Mesenchymal stem cell (in vitro differentiated cells and primary cell): ENCODE data around the gene CLCN5.
"Not testable (repeated sequence)": the region's sequence is repeated elsewhere in the genome, so short reads cannot be mapped to it uniquely, and the experiment has no call there.

Experiments used
- DNase-seq: peaks from one replicate; pipeline ENCODE4 v3.0.0-alpha.2; 2013
- H2AFZ ChIP-seq: one replicate; pipeline ENCODE4 v1.6.1; 2013; ENCODE audit warnings: low read depth, mild to moderate bottlenecking, control low read depth, inconsistent platforms, low read length, moderate library complexity
- H2AK5ac ChIP-seq: 2 replicates; pipeline ENCODE4 v1.6.1; 2013; ENCODE audit warnings: low read length, moderate library complexity, mild to moderate bottlenecking, inconsistent platforms; ENCODE audit not compliant: severe bottlenecking
- H2BK120ac ChIP-seq: one replicate; pipeline ENCODE4 v1.6.1; 2013; ENCODE audit warnings: low read depth, mild to moderate bottlenecking, inconsistent platforms, low read length, moderate library complexity
- H2BK12ac ChIP-seq, 2 experiments: one replicate each; pipeline ENCODE4 v1.6.1; 2013; ENCODE audit warnings: inconsistent platforms in 2 of 2, low read length in 2 of 2, mild to moderate bottlenecking in 2 of 2, moderate library complexity in 2 of 2, control low read depth in 1 of 2
- H2BK15ac ChIP-seq: one replicate; pipeline ENCODE4 v1.6.1; 2013; ENCODE audit warnings: mild to moderate bottlenecking, low read depth, inconsistent platforms; ENCODE audit not compliant: poor library complexity, severe bottlenecking
- H2BK5ac ChIP-seq: 2 replicates; pipeline ENCODE4 v1.6.1; 2013; ENCODE audit warnings: low read depth, mild to moderate bottlenecking, low read length, control low read depth, inconsistent platforms; ENCODE audit not compliant: poor library complexity, severe bottlenecking
- H3K14ac ChIP-seq, 2 experiments: one replicate each; pipeline ENCODE4 v1.6.1; 2013; ENCODE audit warnings: inconsistent platforms in 2 of 2, low read length in 2 of 2, control low read depth in 1 of 2, mild to moderate bottlenecking in 1 of 2, moderate library complexity in 1 of 2
- H3K18ac ChIP-seq, 2 experiments: one replicate each; pipeline ENCODE4 v1.6.1; 2013; ENCODE audit warnings: inconsistent platforms in 2 of 2, low read length in 2 of 2, control low read depth in 1 of 2, low read depth in 1 of 2, mild to moderate bottlenecking in 1 of 2
- H3K23ac ChIP-seq, 2 experiments: one replicate each; pipeline ENCODE4 v1.6.1; 2013; ENCODE audit warnings: inconsistent platforms in 2 of 2, low read length in 2 of 2, mild to moderate bottlenecking in 2 of 2, moderate library complexity in 2 of 2, control low read depth in 1 of 2
- H3K27ac ChIP-seq: 2 replicates; pipeline ENCODE4 v1.5.1; 2013; ENCODE audit warnings: mild to moderate bottlenecking, moderate library complexity, low read length, control low read depth, inconsistent platforms; ENCODE audit not compliant: poor library complexity, severe bottlenecking
- H3K27me3 ChIP-seq, 2 experiments: 2 replicates each; pipeline versions ENCODE4 v1.6.1 to v1.7.0; 2013; ENCODE audit warnings: low read length in 2 of 2, mild to moderate bottlenecking in 2 of 2, moderate library complexity in 2 of 2, control low read depth in 1 of 2, inconsistent platforms in 1 of 2; ENCODE audit not compliant: control insufficient read depth in 1 of 2, insufficient read depth in 1 of 2
- H3K36me3 ChIP-seq, 2 experiments: 2 replicates each; pipeline versions ENCODE4 v1.6.1 to v1.7.0; 2013; ENCODE audit warnings: low read length in 2 of 2, control low read depth in 1 of 2, inconsistent platforms in 1 of 2, low read depth in 1 of 2, mild to moderate bottlenecking in 1 of 2; ENCODE audit not compliant: insufficient read depth in 2 of 2, control insufficient read depth in 1 of 2
- H3K4ac ChIP-seq, 2 experiments: one replicate each; pipeline ENCODE4 v1.6.1; 2013; ENCODE audit warnings: inconsistent platforms in 2 of 2, low read length in 2 of 2, mild to moderate bottlenecking in 2 of 2, moderate library complexity in 2 of 2, control low read depth in 1 of 2, low read depth in 1 of 2
- H3K4me1 ChIP-seq: 2 replicates; pipeline ENCODE4 v1.6.1; 2013; ENCODE audit warnings: low read depth, low read length, control low read depth; ENCODE audit not compliant: control insufficient read depth, insufficient read depth
- H3K4me2 ChIP-seq: 2 replicates; pipeline ENCODE4 v1.6.1; 2013; ENCODE audit warnings: low read length, mild to moderate bottlenecking, inconsistent platforms; ENCODE audit not compliant: poor library complexity, severe bottlenecking
- H3K4me3 ChIP-seq, 2 experiments: 2 replicates each; pipeline versions ENCODE4 v1.5.1 to v1.7.0; 2013; ENCODE audit warnings: low read length in 2 of 2, mild to moderate bottlenecking in 2 of 2, control low read depth in 1 of 2, low read depth in 1 of 2; ENCODE audit not compliant: insufficient read depth in 1 of 2
- H3K79me1 ChIP-seq: replicated peaks from 2 replicates; pipeline ENCODE4 v1.6.1; 2013; ENCODE audit warnings: mild to moderate bottlenecking, control low read depth, low read length, inconsistent platforms; ENCODE audit not compliant: poor library complexity, severe bottlenecking
- H3K9ac ChIP-seq: 2 replicates; pipeline ENCODE4 v1.7.0; 2013; ENCODE audit warnings: mild to moderate bottlenecking, low read length, moderate library complexity
- H3K9me3 ChIP-seq: 2 replicates; pipeline ENCODE4 v1.7.0; 2013; ENCODE audit warnings: mild to moderate bottlenecking, low read length; ENCODE audit not compliant: control insufficient read depth
- H4K8ac ChIP-seq: one replicate; pipeline ENCODE4 v1.6.1; 2013; ENCODE audit warnings: inconsistent platforms, mild to moderate bottlenecking, low read length, moderate library complexity
- H4K91ac ChIP-seq: one replicate; pipeline ENCODE4 v1.6.1; 2013; ENCODE audit warnings: mild to moderate bottlenecking, low read length, inconsistent platforms
- WGBS: methylation state at CpG from one replicate; pipeline ENCODE4 v1.1.7; 2013; ENCODE audit warnings: mixed read lengths; 5-methylcytosine and 5-hydroxymethylcytosine counted together

CLCN5 gene

GRCh38 chrX:50003467-50003866 lies 81.1 kb downstream of the CLCN5 start:
- H3K36me3 ChIP-seq = no peaks in the 10 kb centered on the region
- H3K4ac ChIP-seq = no peak overlapping the region
- no peaks in the 10 kb centered on the region for H3K4me1 ChIP-seq
- H2BK12ac ChIP-seq = no peak overlapping the region
- no peak overlapping the region for H3K18ac ChIP-seq
- 100% methylated on average over 1 of the region's 4 CpGs for WGBS
- no peak overlapping the region for H2AK5ac ChIP-seq
- H2BK5ac ChIP-seq = no peak overlapping the region
- no peaks in the 10 kb centered on the region for H3K9me3 ChIP-seq
- H2BK15ac ChIP-seq = no peak overlapping the region
- no peak overlapping the region for H2BK120ac ChIP-seq
- no peak overlapping the region for H3K14ac ChIP-seq
- DNase-seq = no peak
- H3K4me3 ChIP-seq = no peak overlapping the region
- no peak overlapping the region for H3K27ac ChIP-seq
- H3K79me1 ChIP-seq = no peaks in the 10 kb centered on the region
- no peak overlapping the region for H3K4me2 ChIP-seq
- no peak overlapping the region for H2AFZ ChIP-seq
- H3K9ac ChIP-seq = no peak overlapping the region
- H3K27me3 ChIP-seq = peaks cover 0 to 24% of the 10 kb centered on the region in 2 experiments
- no peak overlapping the region for H3K23ac ChIP-seq
- H4K91ac ChIP-seq = no peak overlapping the region
- no peak overlapping the region for H4K8ac ChIP-seq

GRCh38 chrX:50003927-50004326 lies 81.5 kb downstream of the CLCN5 start:
- 13% methylated on average over 1 of the region's 2 CpGs for WGBS
- Histone ChIP-seq H2AK5ac (no peak overlapping the region), H4K8ac (no peak overlapping the region), H3K4me3 (no peak overlapping the region), H2BK15ac (no peak overlapping the region), H3K27me3 (peaks cover 0 to 25% of the 10 kb centered on the region in 2 experiments), H2BK5ac (no peak overlapping the region), H3K9me3 (no peaks in the 10 kb centered on the region), H3K27ac (no peak overlapping the region), H3K4me2 (no peak overlapping the region), H3K4ac (no peak overlapping the region), H3K36me3 (no peaks in the 10 kb centered on the region), H4K91ac (no peak overlapping the region), H3K4me1 (no peaks in the 10 kb centered on the region), H2BK12ac (no peak overlapping the region), H3K79me1 (no peaks in the 10 kb centered on the region), H3K18ac (no peak overlapping the region), H2AFZ (no peak overlapping the region), H3K23ac (no peak overlapping the region), H3K14ac (no peak overlapping the region), H3K9ac (no peak overlapping the region), H2BK120ac (no peak overlapping the region)
- no peak for DNase-seq

- H2BK15ac ChIP-seq, H3K27me3 ChIP-seq, H3K4me2 ChIP-seq, H3K18ac ChIP-seq, H2AK5ac ChIP-seq, H3K36me3 ChIP-seq, H3K14ac ChIP-seq, H3K9me3 ChIP-seq, H2BK12ac ChIP-seq, H3K9ac ChIP-seq, H3K23ac ChIP-seq, H3K79me1 ChIP-seq, H3K4me3 ChIP-seq, H3K4me1 ChIP-seq, H4K8ac ChIP-seq, H3K4ac ChIP-seq, H2AFZ ChIP-seq, DNase-seq, H2BK120ac ChIP-seq, H2BK5ac ChIP-seq, H3K27ac ChIP-seq, H4K91ac ChIP-seq: not testable (repeated sequence)
- 51% methylated on average over 3 of the region's 5 CpGs for WGBS
These were observed 103.2 kb downstream of the CLCN5 start for GRCh38 chrX:50025591-50025990.

GRCh38 chrX:50035126-50035525 lies 112.7 kb downstream of the CLCN5 start:
- Histone ChIP-seq H3K27ac (no peak overlapping the region), H2BK120ac (no peak overlapping the region)
- DNase-seq = no peak

More at GRCh38 chrX:50035126-50035525, 112.7 kb downstream of the CLCN5 start:
- no peak overlapping the region for H2BK5ac ChIP-seq
- no peak overlapping the region for H3K9ac ChIP-seq
- H3K4me1 ChIP-seq = no peaks in the 10 kb centered on the region
- no peaks in the 10 kb centered on the region for H3K36me3 ChIP-seq
- H3K23ac ChIP-seq = no peak overlapping the region
- H3K18ac ChIP-seq = no peak overlapping the region
- no peak overlapping the region for H3K14ac ChIP-seq
- no peak overlapping the region for H4K91ac ChIP-seq
- no peak overlapping the region for H3K4me2 ChIP-seq
- H4K8ac ChIP-seq = no peak overlapping the region
- H3K4ac ChIP-seq = no peak overlapping the region
- peaks cover 0 to 5% of the 10 kb centered on the region in 2 experiments for H3K27me3 ChIP-seq
- no peak overlapping the region for H2AK5ac ChIP-seq
- no peaks in the 10 kb centered on the region for H3K79me1 ChIP-seq
- no peak overlapping the region for H2BK12ac ChIP-seq
- no peak overlapping the region for H3K4me3 ChIP-seq
- H2AFZ ChIP-seq = no peak overlapping the region
- no peak overlapping the region for H2BK15ac ChIP-seq
- no peaks in the 10 kb centered on the region for H3K9me3 ChIP-seq
